Measurements from ENCODE around the gene NRROS. TPM values are rescaled to one million over a fixed set of nuclear protein-coding genes. Genes with fewer than 3 reads are reported as not detected.

Gene NRROS
- total and polyA plus RNA-seq, 2 of the 13 experiments (the other 11 are each of a cell fraction or from before 2014, with no cell fraction given) = not detected

GRCh38 chr3:196624067-196624790 is 15.3 kb upstream of the NRROS start:
- WGBS (ENCODE audit: low lambda C conversion rate) = 59% methylated on average over 12 of the region's 12 CpGs
- FAIRE-seq (no peak), DNase-seq (ENCODE audit: low spot score) (no peak), ATAC-seq (no peak)
- TF ChIP-seq ZFP41 (CRISPR knock-in tag; IDR thresholded peaks at IDR 0.05; ENCODE audit: borderline replicate concordance) (no peak), GPN1 (CRISPR knock-in tag; IDR thresholded peaks at IDR 0.05; ENCODE audit: borderline replicate concordance) (no peak), ZNF451 (CRISPR knock-in tag; IDR thresholded peaks at IDR 0.05) (no peak), AGO1 (IDR thresholded peaks at IDR 0.05; ENCODE audit: low read depth, low read length, poor library complexity, severe bottlenecking) (no peak), TBX2 (CRISPR knock-in tag; IDR thresholded peaks at IDR 0.05; ENCODE audit: borderline replicate concordance) (no peak), KMT2A (CRISPR knock-in tag; IDR thresholded peaks at IDR 0.05) (no peak), PBX2 (CRISPR knock-in tag; IDR thresholded peaks at IDR 0.05) (no peak), ZGPAT (CRISPR knock-in tag; IDR thresholded peaks at IDR 0.05) (no peak), NFKBIZ (CRISPR knock-in tag; IDR thresholded peaks at IDR 0.05) (no peak), IKZF1 (IDR thresholded peaks at IDR 0.05) (no peak)
- TF ChIP-seq, protein P1, sequence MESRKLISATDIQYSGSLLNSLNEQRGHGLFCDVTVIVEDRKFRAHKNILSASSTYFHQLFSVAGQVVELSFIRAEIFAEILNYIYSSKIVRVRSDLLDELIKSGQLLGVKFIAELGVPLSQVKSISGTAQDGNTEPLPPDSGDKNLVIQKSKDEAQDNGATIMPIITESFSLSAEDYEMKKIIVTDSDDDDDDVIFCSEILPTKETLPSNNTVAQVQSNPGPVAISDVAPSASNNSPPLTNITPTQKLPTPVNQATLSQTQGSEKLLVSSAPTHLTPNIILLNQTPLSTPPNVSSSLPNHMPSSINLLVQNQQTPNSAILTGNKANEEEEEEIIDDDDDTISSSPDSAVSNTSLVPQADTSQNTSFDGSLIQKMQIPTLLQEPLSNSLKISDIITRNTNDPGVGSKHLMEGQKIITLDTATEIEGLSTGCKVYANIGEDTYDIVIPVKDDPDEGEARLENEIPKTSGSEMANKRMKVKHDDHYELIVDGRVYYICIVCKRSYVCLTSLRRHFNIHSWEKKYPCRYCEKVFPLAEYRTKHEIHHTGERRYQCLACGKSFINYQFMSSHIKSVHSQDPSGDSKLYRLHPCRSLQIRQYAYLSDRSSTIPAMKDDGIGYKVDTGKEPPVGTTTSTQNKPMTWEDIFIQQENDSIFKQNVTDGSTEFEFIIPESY (CRISPR knock-in tag; IDR thresholded peaks at IDR 0.05) = no peak
- TF ChIP-seq, protein P2, sequence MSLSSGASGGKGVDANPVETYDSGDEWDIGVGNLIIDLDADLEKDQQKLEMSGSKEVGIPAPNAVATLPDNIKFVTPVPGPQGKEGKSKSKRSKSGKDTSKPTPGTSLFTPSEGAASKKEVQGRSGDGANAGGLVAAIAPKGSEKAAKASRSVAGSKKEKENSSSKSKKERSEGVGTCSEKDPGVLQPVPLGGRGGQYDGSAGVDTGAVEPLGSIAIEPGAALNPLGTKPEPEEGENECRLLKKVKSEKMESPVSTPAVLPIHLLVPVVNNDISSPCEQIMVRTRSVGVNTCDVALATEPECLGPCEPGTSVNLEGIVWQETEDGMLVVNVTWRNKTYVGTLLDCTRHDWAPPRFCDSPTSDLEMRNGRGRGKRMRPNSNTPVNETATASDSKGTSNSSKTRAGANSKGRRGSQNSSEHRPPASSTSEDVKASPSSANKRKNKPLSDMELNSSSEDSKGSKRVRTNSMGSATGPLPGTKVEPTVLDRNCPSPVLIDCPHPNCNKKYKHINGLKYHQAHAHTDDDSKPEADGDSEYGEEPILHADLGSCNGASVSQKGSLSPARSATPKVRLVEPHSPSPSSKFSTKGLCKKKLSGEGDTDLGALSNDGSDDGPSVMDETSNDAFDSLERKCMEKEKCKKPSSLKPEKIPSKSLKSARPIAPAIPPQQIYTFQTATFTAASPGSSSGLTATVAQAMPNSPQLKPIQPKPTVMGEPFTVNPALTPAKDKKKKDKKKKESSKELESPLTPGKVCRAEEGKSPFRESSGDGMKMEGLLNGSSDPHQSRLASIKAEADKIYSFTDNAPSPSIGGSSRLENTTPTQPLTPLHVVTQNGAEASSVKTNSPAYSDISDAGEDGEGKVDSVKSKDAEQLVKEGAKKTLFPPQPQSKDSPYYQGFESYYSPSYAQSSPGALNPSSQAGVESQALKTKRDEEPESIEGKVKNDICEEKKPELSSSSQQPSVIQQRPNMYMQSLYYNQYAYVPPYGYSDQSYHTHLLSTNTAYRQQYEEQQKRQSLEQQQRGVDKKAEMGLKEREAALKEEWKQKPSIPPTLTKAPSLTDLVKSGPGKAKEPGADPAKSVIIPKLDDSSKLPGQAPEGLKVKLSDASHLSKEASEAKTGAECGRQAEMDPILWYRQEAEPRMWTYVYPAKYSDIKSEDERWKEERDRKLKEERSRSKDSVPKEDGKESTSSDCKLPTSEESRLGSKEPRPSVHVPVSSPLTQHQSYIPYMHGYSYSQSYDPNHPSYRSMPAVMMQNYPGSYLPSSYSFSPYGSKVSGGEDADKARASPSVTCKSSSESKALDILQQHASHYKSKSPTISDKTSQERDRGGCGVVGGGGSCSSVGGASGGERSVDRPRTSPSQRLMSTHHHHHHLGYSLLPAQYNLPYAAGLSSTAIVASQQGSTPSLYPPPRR (CRISPR knock-in tag; IDR thresholded peaks at IDR 0.05; ENCODE audit: borderline replicate concordance) = no peak
- ChIA-PET POLR2A (no interaction called here), CTCF (ENCODE audit: low intra/inter-chr PET ratio, low total read pairs) (no interaction called here)
- no TSS peak for BruUV-seq (replicated peaks)
- intact Hi-C loops (cut with micrococcal nuclease; ENCODE audit: unreplicated experiment) (no loop called here), in situ Hi-C loops (cut with HindIII; ENCODE audit: extremely low pct_ligation_motif_present, low pct_unique_long_range_greater_than_20kb) (no loop called here)
- H3K4me2 ChIP-seq (ENCODE audit: low read depth, low read length) = no peak overlapping the region
- peaks cover 10% of the 10 kb centered on the region for H3K4me1 ChIP-seq (ENCODE audit: insufficient read depth, low read length)
- no peak overlapping the region for H2AFZ ChIP-seq (ENCODE audit: low read length)
- H3K4me3 ChIP-seq (replicated peaks in 1 of 3; ENCODE audit: insufficient read depth in 1 of 3, low read depth in 2 of 3, low read length in 3 of 3) = no peak overlapping the region
- no peaks in the 10 kb centered on the region for H4K20me1 ChIP-seq (ENCODE audit: insufficient read depth, low read length)
- H3K79me2 ChIP-seq (ENCODE audit: insufficient read depth, low read length) = no peaks in the 10 kb centered on the region
- H3K27me3 ChIP-seq (ENCODE audit: control insufficient read depth in 1 of 2, insufficient read depth in 2 of 2, low read length in 2 of 2) = peaks cover 0 to 15% of the 10 kb centered on the region in 2 experiments; a peak in 4 of 5 replicates
- no peaks in the 10 kb centered on the region for H3K9me3 ChIP-seq (ENCODE audit: low read length)
- no peak overlapping the region for H3K27ac ChIP-seq (ENCODE audit: extremely low read length, insufficient read depth, low read length)
- no peaks in the 10 kb centered on the region for H3K36me3 ChIP-seq (replicated peaks in 1 of 2; ENCODE audit: control insufficient read depth in 1 of 2, insufficient read depth in 2 of 2, low read length in 2 of 2)
- no peak overlapping the region for H3K9ac ChIP-seq (ENCODE audit: insufficient read depth, low read depth, low read length)

Measured in HepG2 (cell line).